DND-41 (cell line): ENCODE measurements around the gene PKHD1.

Source experiments
- CTCF ChIP-seq: IDR thresholded peaks from 2 replicates; pipeline ENCODE4 v1.5.1; 2012; ENCODE audit warnings: borderline replicate concordance, low read length, moderate library complexity, mild to moderate bottlenecking; ENCODE audit not compliant: poor library complexity, severe bottlenecking; ENCODE audit errors: extremely low read depth
- EZH2 ChIP-seq: IDR thresholded peaks from 3 replicates; pipeline ENCODE4 v1.6.1; 2012; ENCODE audit warnings: borderline replicate concordance, low read depth, mild to moderate bottlenecking, moderate library complexity, low read length, inconsistent platforms; ENCODE audit not compliant: severe bottlenecking

GRCh38 chr6:51651132-51651817, 436.1 kb downstream of the PKHD1 start:
- TF ChIP-seq CTCF (no peak), EZH2 (no peak)
